Subcutaneous abdominal adipose tissue (tissue), 5 donors: ENCODE measurements around the gene ZAR1L.

ENCODE experiments used
- H3K27ac ChIP-seq: one replicate; pipeline ENCODE4 v1.7.0; 2013; ENCODE audit warnings: low read depth, mild to moderate bottlenecking, inconsistent platforms, low read length, moderate library complexity
- H3K27me3 ChIP-seq, 5 donors: one replicate each; pipeline ENCODE4 v1.7.0; 2013; ENCODE audit warnings: low read length in 5 of 5, inconsistent platforms in 1 of 5; ENCODE audit not compliant: control insufficient read depth in 5 of 5, insufficient read depth in 4 of 5
- H3K36me3 ChIP-seq, 5 donors: one replicate each; pipeline ENCODE4 v1.7.0; 2013; ENCODE audit warnings: low read length in 5 of 5; ENCODE audit not compliant: control insufficient read depth in 5 of 5, insufficient read depth in 5 of 5
- H3K4me1 ChIP-seq, 5 donors: one replicate each; pipeline ENCODE4 v1.7.0; 2013; ENCODE audit warnings: low read length in 5 of 5, mild to moderate bottlenecking in 3 of 5, moderate library complexity in 1 of 5; ENCODE audit not compliant: control insufficient read depth in 5 of 5, insufficient read depth in 5 of 5
- H3K4me3 ChIP-seq, 5 donors: one replicate each; pipeline ENCODE4 v1.7.0; 2013; ENCODE audit warnings: low read length in 5 of 5, low read depth in 1 of 5
- H3K9ac ChIP-seq, 5 donors: one replicate each; pipeline ENCODE4 v1.7.0; 2013; ENCODE audit warnings: low read length in 5 of 5, mild to moderate bottlenecking in 4 of 5, moderate library complexity in 3 of 5
- H3K9me3 ChIP-seq, 5 donors: one replicate each; pipeline ENCODE4 v1.7.0; 2013; ENCODE audit warnings: low read length in 5 of 5; ENCODE audit not compliant: control insufficient read depth in 5 of 5
- donor health status: healthy.
- donor health status: healthy.
- donor health status: healthy.
- donor health status: healthy.
- donor health status: healthy.

ZAR1L gene

GRCh38 chr13:32320528-32320927, 5.4 kb upstream of the ZAR1L start:
- no peaks in the 10 kb centered on the region for H3K27me3 ChIP-seq
- peaks cover 0 to 10% (median 6%) of the 10 kb centered on the region in 5 donors for H3K4me1 ChIP-seq
- H3K27ac ChIP-seq, result no peak overlapping the region
- H3K9me3 ChIP-seq, result no peaks in the 10 kb centered on the region
- no peak overlapping the region for H3K4me3 ChIP-seq
- H3K9ac ChIP-seq, result no peak overlapping the region
- no peaks in the 10 kb centered on the region for H3K36me3 ChIP-seq

DNA sequence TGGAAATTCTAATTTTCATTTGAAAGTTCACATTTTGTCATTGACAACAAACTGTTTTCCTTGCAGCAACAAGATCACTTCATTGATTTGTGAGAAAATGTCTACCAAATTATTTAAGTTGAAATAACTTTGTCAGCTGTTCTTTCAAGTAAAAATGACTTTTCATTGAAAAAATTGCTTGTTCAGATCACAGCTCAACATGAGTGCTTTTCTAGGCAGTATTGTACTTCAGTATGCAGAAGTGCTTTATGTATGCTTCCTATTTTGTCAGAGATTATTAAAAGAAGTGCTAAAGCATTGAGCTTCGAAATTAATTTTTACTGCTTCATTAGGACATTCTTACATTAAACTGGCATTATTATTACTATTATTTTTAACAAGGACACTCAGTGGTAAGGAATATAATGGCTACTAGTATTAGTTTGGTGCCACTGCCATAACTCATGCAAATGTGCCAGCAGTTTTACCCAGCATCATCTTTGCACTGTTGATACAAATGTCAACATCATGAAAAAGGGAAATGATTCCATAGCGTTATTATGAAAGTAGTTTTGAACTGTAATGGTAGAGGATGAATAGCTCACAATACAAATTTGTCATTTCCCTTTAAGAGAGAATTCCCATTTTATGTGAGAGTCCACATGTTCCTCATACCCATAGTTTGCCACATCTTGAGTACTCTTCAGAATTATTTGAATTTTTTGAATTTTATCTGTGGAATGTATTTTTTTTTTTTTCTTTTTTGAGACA, 2.7 kb upstream of the ZAR1L start:
- H3K9me3 ChIP-seq, result no peaks in the 10 kb centered on the region
- no peak overlapping the region for H3K4me3 ChIP-seq
- H3K27ac ChIP-seq, result no peak overlapping the region
- no peaks in the 10 kb centered on the region for H3K36me3 ChIP-seq
- no peaks in the 10 kb centered on the region for H3K27me3 ChIP-seq
- peaks cover 0 to 20% (median 12%) of the 10 kb centered on the region in 5 donors for H3K4me1 ChIP-seq
- no peak overlapping the region for H3K9ac ChIP-seq

DNA sequence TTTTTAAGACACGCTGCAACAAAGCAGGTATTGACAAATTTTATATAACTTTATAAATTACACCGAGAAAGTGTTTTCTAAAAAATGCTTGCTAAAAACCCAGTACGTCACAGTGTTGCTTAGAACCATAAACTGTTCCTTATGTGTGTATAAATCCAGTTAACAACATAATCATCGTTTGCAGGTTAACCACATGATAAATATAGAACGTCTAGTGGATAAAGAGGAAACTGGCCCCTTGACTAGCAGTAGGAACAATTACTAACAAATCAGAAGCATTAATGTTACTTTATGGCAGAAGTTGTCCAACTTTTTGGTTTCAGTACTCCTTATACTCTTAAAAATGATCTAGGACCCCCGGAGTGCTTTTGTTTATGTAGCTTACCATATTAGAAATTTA, 1.3 kb upstream of the ZAR1L start:
- Histone ChIP-seq H3K27ac (peak overlapping the region; percentile 98), H3K4me1 (peaks cover 0 to 20% (median 12%) of the 10 kb centered on the region in 5 donors), H3K4me3 (peak overlapping the region; percentile 87 to 94 (median 90)), H3K36me3 (no peaks in the 10 kb centered on the region), H3K9me3 (no peaks in the 10 kb centered on the region), H3K27me3 (no peaks in the 10 kb centered on the region), H3K9ac (peak overlapping the region in 4 of 5 donors; percentile 88 to 98 (median 95))

DNA sequence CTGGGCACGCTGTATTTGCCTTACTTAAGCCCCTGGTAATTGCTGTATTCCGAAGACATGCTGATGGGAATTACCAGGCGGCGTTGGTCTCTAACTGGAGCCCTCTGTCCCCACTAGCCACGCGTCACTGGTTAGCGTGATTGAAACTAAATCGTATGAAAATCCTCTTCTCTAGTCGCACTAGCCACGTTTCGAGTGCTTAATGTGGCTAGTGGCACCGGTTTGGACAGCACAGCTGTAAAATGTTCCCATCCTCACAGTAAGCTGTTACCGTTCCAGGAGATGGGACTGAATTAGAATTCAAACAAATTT, 821 bp upstream of the ZAR1L start:
- peak overlapping the region; percentile 88 to 98 (median 93) for H3K9ac ChIP-seq
- peak overlapping the region; percentile 87 to 94 (median 90) for H3K4me3 ChIP-seq
- peaks cover 0 to 20% (median 12%) of the 10 kb centered on the region in 5 donors for H3K4me1 ChIP-seq
- H3K27ac ChIP-seq, result peak overlapping the region; percentile 98
- H3K27me3 ChIP-seq, result no peaks in the 10 kb centered on the region
- no peaks in the 10 kb centered on the region for H3K36me3 ChIP-seq
- H3K9me3 ChIP-seq, result no peaks in the 10 kb centered on the region

- Histone ChIP-seq H3K9ac (peak overlapping the region; percentile 88 to 98 (median 97)), H3K4me1 (peaks cover 0 to 24% (median 16%) of the 10 kb centered on the region in 5 donors), H3K27me3 (no peaks in the 10 kb centered on the region), H3K4me3 (peak overlapping the region; percentile 87 to 96 (median 90)), H3K9me3 (no peaks in the 10 kb centered on the region), H3K36me3 (no peaks in the 10 kb centered on the region), H3K27ac (peak overlapping the region; percentile 98)
Observed at GRCh38 chr13:32314271-32315237, 609 bp downstream of the ZAR1L start.

DNA sequence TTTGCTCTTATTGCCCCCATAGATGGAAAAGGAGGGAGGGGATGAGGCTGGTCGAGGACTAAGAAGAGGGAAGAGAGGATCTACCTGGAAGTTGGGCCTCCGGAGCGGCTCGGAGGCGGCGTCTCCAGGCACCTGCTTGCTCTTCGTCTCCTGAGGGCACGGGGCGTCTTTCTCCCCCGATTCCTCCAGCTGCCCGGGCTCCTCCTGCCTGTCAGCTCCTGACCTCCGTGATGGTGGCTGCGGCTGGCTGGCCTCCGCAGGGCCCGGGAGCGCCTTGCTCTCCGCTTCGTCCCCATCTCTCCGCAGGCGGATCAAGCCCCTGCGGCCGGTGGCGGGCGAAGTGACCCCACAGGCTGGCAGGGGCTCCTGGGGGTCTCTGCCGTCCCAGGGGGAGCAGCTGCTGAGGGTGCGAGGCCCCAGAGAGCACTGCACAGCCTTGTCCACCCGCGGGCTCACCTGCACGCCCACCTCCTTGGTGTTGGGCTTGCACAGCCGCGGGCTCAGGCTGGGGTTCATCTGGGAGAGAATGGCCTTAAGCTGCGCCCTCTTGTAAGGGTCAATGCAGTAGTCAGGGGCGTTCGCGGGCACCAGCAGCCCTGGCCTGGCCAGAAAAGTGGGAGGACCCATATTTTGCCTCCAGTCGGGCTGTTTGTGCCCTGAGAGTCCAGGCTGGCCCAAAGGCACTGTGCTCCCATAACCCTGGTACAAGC, 3.8 kb downstream of the ZAR1L start:
- Histone ChIP-seq H3K4me1 (peaks cover 0 to 21% (median 17%) of the 10 kb centered on the region in 5 donors), H3K9ac (no peak overlapping the region), H3K27ac (no peak overlapping the region), H3K27me3 (no peaks in the 10 kb centered on the region), H3K4me3 (no peak overlapping the region), H3K9me3 (no peaks in the 10 kb centered on the region), H3K36me3 (no peaks in the 10 kb centered on the region)

DNA sequence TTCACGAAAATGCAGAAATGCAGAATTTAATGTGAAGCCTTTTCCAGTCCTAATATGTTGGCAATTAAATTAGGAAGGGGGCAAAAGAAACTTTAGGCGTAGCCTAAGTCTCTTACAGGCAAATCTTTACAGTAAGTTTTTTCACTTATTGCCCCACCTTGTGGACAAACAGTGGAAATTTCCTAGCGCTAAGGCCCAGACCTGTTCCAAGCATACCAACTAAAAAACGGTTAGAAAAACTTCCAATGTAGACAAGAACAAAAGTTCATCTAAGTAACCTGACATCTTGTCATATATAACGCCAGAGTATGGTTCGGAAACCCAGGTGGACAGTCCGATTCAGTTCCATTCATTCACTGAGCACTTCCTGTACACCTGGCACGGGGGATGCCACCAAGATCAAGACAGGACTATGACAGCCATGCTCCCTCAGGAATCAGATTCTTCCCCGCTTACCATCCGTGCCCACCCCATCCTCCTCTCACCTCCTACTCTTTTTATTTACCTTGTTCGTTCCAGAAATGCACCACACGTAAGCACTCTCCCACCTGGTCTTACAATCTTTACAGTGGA, 4.9 kb downstream of the ZAR1L start:
- peak overlapping the region; percentile 43 to 58 (median 50) for H3K4me3 ChIP-seq
- no peaks in the 10 kb centered on the region for H3K36me3 ChIP-seq
- H3K9me3 ChIP-seq, result no peaks in the 10 kb centered on the region
- peaks cover 0 to 14% (median 13%) of the 10 kb centered on the region in 5 donors for H3K4me1 ChIP-seq
- H3K27me3 ChIP-seq, result no peaks in the 10 kb centered on the region
- H3K27ac ChIP-seq, result no peak overlapping the region
- peak overlapping the region in 3 of 5 donors; percentile 6 to 23 (median 10) for H3K9ac ChIP-seq

DNA sequence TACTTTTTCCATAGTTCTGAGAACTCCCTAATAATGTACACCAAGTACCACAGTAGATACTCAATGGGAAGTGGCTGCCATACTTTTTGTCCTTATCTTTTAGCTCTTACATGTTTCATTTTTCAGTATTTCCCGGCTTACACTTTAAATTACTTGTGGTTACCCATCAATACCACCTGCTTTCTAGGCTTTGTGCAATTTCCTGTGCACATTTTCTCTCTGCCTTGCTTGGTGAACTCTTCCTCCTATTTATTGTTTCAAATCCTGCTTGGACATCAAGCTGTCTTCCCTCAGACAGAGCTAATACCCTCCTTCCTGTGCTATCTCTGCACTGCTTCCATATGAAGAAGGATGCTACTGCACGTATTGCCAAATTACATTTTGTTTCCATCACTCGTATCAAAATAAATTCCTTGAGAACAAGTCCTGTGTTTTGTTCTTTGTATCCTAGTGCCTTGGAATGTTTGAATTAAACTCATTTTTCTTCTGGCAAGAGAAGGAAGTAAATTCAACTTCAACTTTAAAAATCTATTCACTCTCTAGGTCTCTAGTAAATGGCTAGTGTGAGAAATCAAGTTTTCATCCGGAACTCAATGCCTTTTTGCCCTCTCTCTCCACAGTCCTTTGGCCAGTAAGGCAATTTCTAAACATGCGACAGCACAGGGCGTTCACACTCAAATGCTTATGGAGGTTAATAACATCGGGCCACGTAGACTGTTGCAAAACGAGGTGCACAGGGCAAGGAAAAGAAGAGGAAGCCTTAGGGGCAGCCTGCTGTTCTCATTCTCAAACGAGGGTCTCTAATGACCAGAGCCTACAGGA, 5.6 kb downstream of the ZAR1L start:
- H3K36me3 ChIP-seq, result no peaks in the 10 kb centered on the region
- H3K4me1 ChIP-seq, result peaks cover 0 to 8% (median 6%) of the 10 kb centered on the region in 5 donors
- no peaks in the 10 kb centered on the region for H3K27me3 ChIP-seq
- peak overlapping the region; percentile 43 to 58 (median 50) for H3K4me3 ChIP-seq
- H3K9ac ChIP-seq, result peak overlapping the region in 3 of 5 donors; percentile 6 to 23 (median 10)
- H3K9me3 ChIP-seq, result no peaks in the 10 kb centered on the region
- H3K27ac ChIP-seq, result no peak overlapping the region

- Histone ChIP-seq H3K4me1 (peaks cover 0 to 8% (median 4%) of the 10 kb centered on the region in 5 donors), H3K27me3 (peaks cover 0 to 4% (median 0%) of the 10 kb centered on the region in 5 donors), H3K9me3 (no peaks in the 10 kb centered on the region), H3K4me3 (no peak overlapping the region), H3K27ac (no peak overlapping the region), H3K36me3 (no peaks in the 10 kb centered on the region), H3K9ac (no peak overlapping the region)
Observed at GRCh38 chr13:32305646-32306045, 9.5 kb downstream of the ZAR1L start.
